ENCODE measurements around the gene MORN1. TPM values are rescaled to one million over a fixed set of nuclear protein-coding genes. Genes with fewer than 3 reads are reported as not detected.

Gene MORN1
- total and polyA plus RNA-seq, 2 of the 4 experiments (the other 2 are of a cell fraction) = 3.0 to 4.2 TPM

- no peak for TF ChIP-seq BHLHE40 (IDR thresholded peaks at IDR 0.05; ENCODE audit: low read depth, low read length)
These were observed 14.4 kb upstream of the MORN1 start (continued) for GRCh38 chr1:2405588-2406295.

DNA sequence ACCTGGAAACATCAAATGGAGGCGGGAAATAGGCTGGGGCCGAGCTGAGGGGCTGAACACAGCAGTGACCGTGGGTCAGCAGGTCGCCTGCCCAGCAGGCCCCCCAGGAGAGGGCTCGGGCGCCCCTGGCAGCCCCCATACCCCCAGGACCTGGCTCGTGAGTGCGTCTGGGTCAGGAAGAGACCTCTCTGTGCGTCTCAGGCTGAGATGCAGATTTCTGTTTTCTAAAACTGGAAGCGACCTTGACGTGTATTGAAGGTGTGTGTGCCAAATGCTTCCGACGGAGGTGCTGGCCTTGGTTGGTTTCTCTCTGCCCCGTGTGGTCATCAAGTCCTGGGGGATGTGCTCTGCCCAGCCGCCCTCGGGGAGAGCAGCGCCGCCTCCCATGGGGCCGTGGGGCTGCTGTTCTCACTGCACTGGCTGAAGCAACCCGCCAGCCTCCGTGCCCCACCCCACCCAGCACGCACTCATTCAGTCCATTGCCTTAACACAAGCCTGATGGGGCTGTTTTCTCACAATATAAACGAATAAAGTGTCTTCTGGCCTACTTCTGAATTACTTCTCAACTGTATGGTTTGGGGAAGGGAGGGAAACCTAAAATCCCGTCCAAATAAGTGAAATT is 13.6 kb upstream of the MORN1 start:
- Histone ChIP-seq H3K9me1 (ENCODE audit: insufficient read depth, low read length) (no peaks in the 10 kb centered on the region), H4K20me1 (ENCODE audit: insufficient read depth, low read length) (peaks cover 30% of the 10 kb centered on the region; the same call in 1 of the 2 replicates), H2AK9ac (replicated peaks; ENCODE audit: low read depth, low read length, poor library complexity) (peak overlapping the region; percentile 39), H3K4me1 (ENCODE audit: control insufficient read depth, insufficient read depth, low read length) (peaks cover 8% of the 10 kb centered on the region), H4K5ac (ENCODE audit: low read depth, low read length) (no peak overlapping the region), H3K9me3 (ENCODE audit: control insufficient read depth, insufficient read depth, low read length) (no peaks in the 10 kb centered on the region), H2AK5ac (ENCODE audit: low read depth, low read length) (no peak overlapping the region), H3K27ac (ENCODE audit: insufficient read depth, low read length) (no peak overlapping the region), H3K56ac (ENCODE audit: extremely low read depth, insufficient read depth, low read length) (no peak overlapping the region), H4K91ac (ENCODE audit: insufficient read depth, low read depth, low read length) (no peak overlapping the region), H4K8ac (ENCODE audit: low read depth in 2 of 2, low read length in 2 of 2) (0 out of 4 replicates have a peak overlapping the region, but pooled peaks of 1 of the 2 experiments have one; percentile 9), H3K4me2 (ENCODE audit: low read depth, low read length) (no peak overlapping the region), H2BK20ac (ENCODE audit: low read depth, low read length) (no peak overlapping the region), H3K18ac (ENCODE audit: low read depth, low read length) (no peak overlapping the region), H2BK120ac (ENCODE audit: low read depth, low read length) (no peak overlapping the region), H3K4me3 (ENCODE audit: insufficient read depth, low read depth, low read length) (no peak overlapping the region), H3K9ac (ENCODE audit: low read depth, low read length) (no peak overlapping the region), H3K14ac (replicated peaks; ENCODE audit: low read depth, low read length) (no peak overlapping the region), H3K36me3 (ENCODE audit: control insufficient read depth, insufficient read depth, low read length) (peaks cover 77% of the 10 kb centered on the region), H3K79me1 (ENCODE audit: low read depth in 1 of 2, low read length in 2 of 2) (peaks cover 15 to 48% of the 10 kb centered on the region in 2 experiments; a peak in 3 of 4 replicates), H3K23ac (ENCODE audit: low read depth, low read length) (no peak overlapping the region), H3K4ac (ENCODE audit: low read depth, low read length) (no peak overlapping the region), H3K27me3 (ENCODE audit: control insufficient read depth, insufficient read depth, low read length) (no peaks in the 10 kb centered on the region), H2AFZ (replicated peaks; ENCODE audit: low read length, poor library complexity) (no peak overlapping the region), H2BK15ac (ENCODE audit: low read depth, low read length) (no peak overlapping the region), H2BK5ac (ENCODE audit: low read depth, low read length, poor library complexity, severe bottlenecking) (no peak overlapping the region)
- DNase-seq = peak; percentile 31
- ChIA-PET POLR2A (ENCODE audit: unreplicated experiment) (no interaction called here), CTCF (no interaction called here)
- in situ Hi-C loops (cut with MboI; ENCODE audit: low sequenced_read_pairs) = loop anchor here (25.0 kb wide), 1 partner anchor 907 kb away; no protein-coding TSS in a partner anchor
- BruUV-seq (replicated peaks) = no TSS peak
- dilution Hi-C loops (cut with HindIII; ENCODE audit: low sequenced_read_pairs, unreplicated experiment) = no loop called here
- WGBS, 2 experiments (ENCODE audit: extremely low coverage in 2 of 2, insufficient read length in 1 of 2) = 79% methylated on average over 4 of the region's 24 CpGs; no CpG with 5 or more reads in 1 of the 2 experiments
- ATAC-seq (ENCODE audit: low read depth) = peak; percentile 12
- intact Hi-C loops (cut with micrococcal nuclease) = no loop called here
- TF ChIP-seq MAZ (IDR thresholded peaks at IDR 0.05; ENCODE audit: borderline replicate concordance, low read depth, low read length) (no peak), CEBPB (IDR thresholded peaks at IDR 0.05; ENCODE audit: low read depth, low read length) (no peak), POLR2A (IDR thresholded peaks at IDR 0.05; ENCODE audit: low read depth, low read length) (no peak), MAFK (IDR thresholded peaks at IDR 0.05; ENCODE audit: low read depth, low read length) (no peak), NFE2L2 (IDR thresholded peaks at IDR 0.05; ENCODE audit: low read depth, low read length) (no peak), RFX5 (IDR thresholded peaks at IDR 0.05; ENCODE audit: low read depth, low read length) (no peak), BHLHE40 (IDR thresholded peaks at IDR 0.05; ENCODE audit: low read depth, low read length) (no peak), RAD21 (IDR thresholded peaks at IDR 0.05; ENCODE audit: low read length) (no peak), CHD1 (IDR thresholded peaks at IDR 0.05; ENCODE audit: low read depth, low read length) (no peak), ELK1 (IDR thresholded peaks at IDR 0.05; ENCODE audit: borderline replicate concordance, low read depth, low read length) (no peak), FOS (IDR thresholded peaks at IDR 0.05; ENCODE audit: low read depth, low read length) (no peak)
- TF ChIP-seq, protein P1, sequence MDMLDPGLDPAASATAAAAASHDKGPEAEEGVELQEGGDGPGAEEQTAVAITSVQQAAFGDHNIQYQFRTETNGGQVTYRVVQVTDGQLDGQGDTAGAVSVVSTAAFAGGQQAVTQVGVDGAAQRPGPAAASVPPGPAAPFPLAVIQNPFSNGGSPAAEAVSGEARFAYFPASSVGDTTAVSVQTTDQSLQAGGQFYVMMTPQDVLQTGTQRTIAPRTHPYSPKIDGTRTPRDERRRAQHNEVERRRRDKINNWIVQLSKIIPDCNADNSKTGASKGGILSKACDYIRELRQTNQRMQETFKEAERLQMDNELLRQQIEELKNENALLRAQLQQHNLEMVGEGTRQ (IDR thresholded peaks at IDR 0.05; ENCODE audit: low read depth, low read length) = no peak

Data from IMR-90 (cell line).